B cell (primary cell): ENCODE results near the gene GLUD1.
"Not testable (repeated sequence)": the region's sequence is repeated elsewhere in the genome, so short reads cannot be mapped to it uniquely, and the experiment has no call there.

ENCODE experiments used
- EZH2 ChIP-seq: IDR thresholded peaks from 2 replicates; pipeline ENCODE4 v1.6.1; 2012; ENCODE audit warnings: borderline replicate concordance, low read depth, mild to moderate bottlenecking, moderate library complexity, low read length; ENCODE audit not compliant: insufficient read depth, poor library complexity, severe bottlenecking
- TF ChIP-seq, protein P1 (sequence below): fragments of 200-600 bp; IDR thresholded peaks from one replicate; pipeline ENCODE4 v1.8.0; 2022; ENCODE audit warnings: antibody characterized with exemption, mild to moderate bottlenecking

DNA sequence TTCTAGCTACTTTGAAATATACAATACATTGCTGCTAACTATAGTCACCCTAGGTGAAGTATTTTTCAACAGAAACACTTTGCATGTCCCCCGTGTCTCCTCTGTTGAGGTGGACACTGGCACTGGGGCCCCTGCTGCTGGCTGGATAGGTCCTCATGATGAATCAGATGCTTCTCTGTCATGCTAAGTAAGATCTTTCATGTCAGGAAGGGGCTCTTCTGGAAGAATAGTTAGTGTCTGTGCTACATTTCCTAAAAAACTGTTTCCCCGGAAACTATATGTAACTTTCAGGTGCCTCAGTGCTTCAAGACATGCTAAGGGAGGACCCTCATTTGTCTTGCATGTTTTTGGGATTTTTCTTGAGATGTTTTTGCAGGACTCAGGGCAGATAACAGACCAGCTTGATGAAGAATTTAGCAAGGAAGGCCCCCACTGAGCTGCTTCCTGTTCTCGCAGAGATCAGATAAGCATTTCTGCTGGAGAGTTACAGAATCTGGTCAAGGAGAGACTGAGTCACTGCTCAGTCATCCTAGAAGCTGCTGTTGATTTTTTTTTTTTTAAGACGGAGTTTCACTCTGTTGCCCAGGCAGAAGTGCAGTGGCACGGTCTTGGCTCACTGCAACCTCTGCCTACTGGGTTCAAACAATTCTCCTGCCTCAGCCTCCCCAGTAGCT lies 69.2 kb downstream of the GLUD1 start:
- TF ChIP-seq, protein P1, sequence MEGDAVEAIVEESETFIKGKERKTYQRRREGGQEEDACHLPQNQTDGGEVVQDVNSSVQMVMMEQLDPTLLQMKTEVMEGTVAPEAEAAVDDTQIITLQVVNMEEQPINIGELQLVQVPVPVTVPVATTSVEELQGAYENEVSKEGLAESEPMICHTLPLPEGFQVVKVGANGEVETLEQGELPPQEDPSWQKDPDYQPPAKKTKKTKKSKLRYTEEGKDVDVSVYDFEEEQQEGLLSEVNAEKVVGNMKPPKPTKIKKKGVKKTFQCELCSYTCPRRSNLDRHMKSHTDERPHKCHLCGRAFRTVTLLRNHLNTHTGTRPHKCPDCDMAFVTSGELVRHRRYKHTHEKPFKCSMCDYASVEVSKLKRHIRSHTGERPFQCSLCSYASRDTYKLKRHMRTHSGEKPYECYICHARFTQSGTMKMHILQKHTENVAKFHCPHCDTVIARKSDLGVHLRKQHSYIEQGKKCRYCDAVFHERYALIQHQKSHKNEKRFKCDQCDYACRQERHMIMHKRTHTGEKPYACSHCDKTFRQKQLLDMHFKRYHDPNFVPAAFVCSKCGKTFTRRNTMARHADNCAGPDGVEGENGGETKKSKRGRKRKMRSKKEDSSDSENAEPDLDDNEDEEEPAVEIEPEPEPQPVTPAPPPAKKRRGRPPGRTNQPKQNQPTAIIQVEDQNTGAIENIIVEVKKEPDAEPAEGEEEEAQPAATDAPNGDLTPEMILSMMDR: not testable (repeated sequence)
- TF ChIP-seq EZH2: not testable (repeated sequence)
